H1 (cell line): ENCODE results near the gene CCNL2. TPM values are rescaled to one million over a fixed set of nuclear protein-coding genes. Genes with fewer than 3 reads are reported as not detected.
A peak's percentile ranks its signal among the peaks of the same experiment; 100 is the strongest.

Experiments
- BCL11A ChIP-seq, 2 experiments: IDR thresholded peaks; one replicate each; pipeline ENCODE4 v1.6.1; 2011; ENCODE audit warnings: low read depth in 2 of 2, low read length in 2 of 2, mild to moderate bottlenecking in 2 of 2
- BRCA1 ChIP-seq: IDR thresholded peaks from 2 replicates; pipeline ENCODE4 v1.6.1; 2012; ENCODE audit warnings: low read depth, low read length, improper control_type of control experiment
- HDAC2 ChIP-seq, 2 experiments: fragments of 300-600 bp in 1 of 2; sonication (generic) in 1 of 2; IDR thresholded peaks; 2 replicates each; pipeline ENCODE4 v1.6.1; 2011 to 2012; ENCODE audit warnings: low read depth in 2 of 2, low read length in 2 of 2, mild to moderate bottlenecking in 2 of 2, moderate library complexity in 2 of 2, borderline replicate concordance in 1 of 2, inconsistent platforms in 1 of 2
- KDM1A ChIP-seq: fragments of 200-600, 300-600 bp; sonication (generic); IDR thresholded peaks from 2 replicates; pipeline ENCODE4 v1.7.1; 2016; ENCODE audit warnings: mild to moderate bottlenecking, low read length, borderline replicate concordance
- KDM5A ChIP-seq: fragments of 200-600 bp; IDR thresholded peaks from 2 replicates; pipeline ENCODE4 v1.7.1; 2012; ENCODE audit warnings: mild to moderate bottlenecking, low read length, inconsistent platforms, mixed read lengths
- SIX5 ChIP-seq: IDR thresholded peaks from 2 replicates; pipeline ENCODE4 v1.6.1; 2011; ENCODE audit warnings: mild to moderate bottlenecking, low read depth, low read length
- USF2 ChIP-seq: IDR thresholded peaks from 2 replicates; pipeline ENCODE4 v1.6.1; 2011; ENCODE audit warnings: low read length, improper control_type of control experiment
- polyA plus RNA-seq, 7 experiments: library from polyadenylated mRNA; depleted of rRNA in 3 of 7; stranded (reverse) in 5 of 7; unstranded in 2 of 7; fragments of >200 nt in 5 of 7; fragments of 200-250 nt in 2 of 7; gene quantifications; 1 replicate in 5 of 7; 2 replicates in 1 of 7; 4 replicates in 1 of 7; pipeline versions ENCODE4 v1.2.1 to v1.2.3, GENCODE V29; 2011 to 2013; ENCODE audit warnings: missing spikeins in 2 of 7, mixed read lengths in 2 of 7
- total RNA-seq: library from RNA; stranded (reverse); fragmentation: NEBNext Ultra II Directional; extraction: Animal tissue kit (Norgen Biotek cat#: 25700); gene quantifications from 2 replicates; pipeline ENCODE4 v1.2.1, GENCODE V29; 2021
- TF ChIP-seq, protein P1 (sequence below): fragments of 300-600 bp; sonication (generic); IDR thresholded peaks from 2 replicates; pipeline ENCODE4 v1.7.1; 2012; ENCODE audit warnings: low read length, moderate library complexity, mild to moderate bottlenecking, inconsistent platforms; ENCODE audit not compliant: insufficient replicate concordance

CCNL2 gene
- total and polyA plus RNA-seq, 2 of the 8 experiments (the other 6 are each of a cell fraction or from before 2014, with no cell fraction given) = 79.8 to 120 TPM

- TF ChIP-seq, protein P1, sequence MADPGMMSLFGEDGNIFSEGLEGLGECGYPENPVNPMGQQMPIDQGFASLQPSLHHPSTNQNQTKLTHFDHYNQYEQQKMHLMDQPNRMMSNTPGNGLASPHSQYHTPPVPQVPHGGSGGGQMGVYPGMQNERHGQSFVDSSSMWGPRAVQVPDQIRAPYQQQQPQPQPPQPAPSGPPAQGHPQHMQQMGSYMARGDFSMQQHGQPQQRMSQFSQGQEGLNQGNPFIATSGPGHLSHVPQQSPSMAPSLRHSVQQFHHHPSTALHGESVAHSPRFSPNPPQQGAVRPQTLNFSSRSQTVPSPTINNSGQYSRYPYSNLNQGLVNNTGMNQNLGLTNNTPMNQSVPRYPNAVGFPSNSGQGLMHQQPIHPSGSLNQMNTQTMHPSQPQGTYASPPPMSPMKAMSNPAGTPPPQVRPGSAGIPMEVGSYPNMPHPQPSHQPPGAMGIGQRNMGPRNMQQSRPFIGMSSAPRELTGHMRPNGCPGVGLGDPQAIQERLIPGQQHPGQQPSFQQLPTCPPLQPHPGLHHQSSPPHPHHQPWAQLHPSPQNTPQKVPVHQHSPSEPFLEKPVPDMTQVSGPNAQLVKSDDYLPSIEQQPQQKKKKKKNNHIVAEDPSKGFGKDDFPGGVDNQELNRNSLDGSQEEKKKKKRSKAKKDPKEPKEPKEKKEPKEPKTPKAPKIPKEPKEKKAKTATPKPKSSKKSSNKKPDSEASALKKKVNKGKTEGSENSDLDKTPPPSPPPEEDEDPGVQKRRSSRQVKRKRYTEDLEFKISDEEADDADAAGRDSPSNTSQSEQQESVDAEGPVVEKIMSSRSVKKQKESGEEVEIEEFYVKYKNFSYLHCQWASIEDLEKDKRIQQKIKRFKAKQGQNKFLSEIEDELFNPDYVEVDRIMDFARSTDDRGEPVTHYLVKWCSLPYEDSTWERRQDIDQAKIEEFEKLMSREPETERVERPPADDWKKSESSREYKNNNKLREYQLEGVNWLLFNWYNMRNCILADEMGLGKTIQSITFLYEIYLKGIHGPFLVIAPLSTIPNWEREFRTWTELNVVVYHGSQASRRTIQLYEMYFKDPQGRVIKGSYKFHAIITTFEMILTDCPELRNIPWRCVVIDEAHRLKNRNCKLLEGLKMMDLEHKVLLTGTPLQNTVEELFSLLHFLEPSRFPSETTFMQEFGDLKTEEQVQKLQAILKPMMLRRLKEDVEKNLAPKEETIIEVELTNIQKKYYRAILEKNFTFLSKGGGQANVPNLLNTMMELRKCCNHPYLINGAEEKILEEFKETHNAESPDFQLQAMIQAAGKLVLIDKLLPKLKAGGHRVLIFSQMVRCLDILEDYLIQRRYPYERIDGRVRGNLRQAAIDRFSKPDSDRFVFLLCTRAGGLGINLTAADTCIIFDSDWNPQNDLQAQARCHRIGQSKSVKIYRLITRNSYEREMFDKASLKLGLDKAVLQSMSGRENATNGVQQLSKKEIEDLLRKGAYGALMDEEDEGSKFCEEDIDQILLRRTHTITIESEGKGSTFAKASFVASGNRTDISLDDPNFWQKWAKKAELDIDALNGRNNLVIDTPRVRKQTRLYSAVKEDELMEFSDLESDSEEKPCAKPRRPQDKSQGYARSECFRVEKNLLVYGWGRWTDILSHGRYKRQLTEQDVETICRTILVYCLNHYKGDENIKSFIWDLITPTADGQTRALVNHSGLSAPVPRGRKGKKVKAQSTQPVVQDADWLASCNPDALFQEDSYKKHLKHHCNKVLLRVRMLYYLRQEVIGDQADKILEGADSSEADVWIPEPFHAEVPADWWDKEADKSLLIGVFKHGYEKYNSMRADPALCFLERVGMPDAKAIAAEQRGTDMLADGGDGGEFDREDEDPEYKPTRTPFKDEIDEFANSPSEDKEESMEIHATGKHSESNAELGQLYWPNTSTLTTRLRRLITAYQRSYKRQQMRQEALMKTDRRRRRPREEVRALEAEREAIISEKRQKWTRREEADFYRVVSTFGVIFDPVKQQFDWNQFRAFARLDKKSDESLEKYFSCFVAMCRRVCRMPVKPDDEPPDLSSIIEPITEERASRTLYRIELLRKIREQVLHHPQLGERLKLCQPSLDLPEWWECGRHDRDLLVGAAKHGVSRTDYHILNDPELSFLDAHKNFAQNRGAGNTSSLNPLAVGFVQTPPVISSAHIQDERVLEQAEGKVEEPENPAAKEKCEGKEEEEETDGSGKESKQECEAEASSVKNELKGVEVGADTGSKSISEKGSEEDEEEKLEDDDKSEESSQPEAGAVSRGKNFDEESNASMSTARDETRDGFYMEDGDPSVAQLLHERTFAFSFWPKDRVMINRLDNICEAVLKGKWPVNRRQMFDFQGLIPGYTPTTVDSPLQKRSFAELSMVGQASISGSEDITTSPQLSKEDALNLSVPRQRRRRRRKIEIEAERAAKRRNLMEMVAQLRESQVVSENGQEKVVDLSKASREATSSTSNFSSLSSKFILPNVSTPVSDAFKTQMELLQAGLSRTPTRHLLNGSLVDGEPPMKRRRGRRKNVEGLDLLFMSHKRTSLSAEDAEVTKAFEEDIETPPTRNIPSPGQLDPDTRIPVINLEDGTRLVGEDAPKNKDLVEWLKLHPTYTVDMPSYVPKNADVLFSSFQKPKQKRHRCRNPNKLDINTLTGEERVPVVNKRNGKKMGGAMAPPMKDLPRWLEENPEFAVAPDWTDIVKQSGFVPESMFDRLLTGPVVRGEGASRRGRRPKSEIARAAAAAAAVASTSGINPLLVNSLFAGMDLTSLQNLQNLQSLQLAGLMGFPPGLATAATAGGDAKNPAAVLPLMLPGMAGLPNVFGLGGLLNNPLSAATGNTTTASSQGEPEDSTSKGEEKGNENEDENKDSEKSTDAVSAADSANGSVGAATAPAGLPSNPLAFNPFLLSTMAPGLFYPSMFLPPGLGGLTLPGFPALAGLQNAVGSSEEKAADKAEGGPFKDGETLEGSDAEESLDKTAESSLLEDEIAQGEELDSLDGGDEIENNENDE = no peak
- TF ChIP-seq HDAC2 (IDR thresholded peaks at IDR 0.05; ENCODE audit: borderline replicate concordance in 1 of 2, low read depth in 2 of 2, low read length in 2 of 2) (peak in 1 of 2 experiments; percentile 86; a peak in 2 of 4 replicates), USF2 (no peak), KDM1A (no peak), BCL11A (IDR thresholded peaks at IDR 0.05; ENCODE audit: low read depth in 2 of 2, low read length in 2 of 2) (no peak), KDM5A (peak; percentile 96), BRCA1 (no peak), SIX5 (peak; percentile 50; the same call in 1 of the 2 replicates)
Observed at GRCh38 chr1:1406821-1407635, 7.9 kb upstream of the CCNL2 start, which contains the start of gene MRPL20 (continued).
